HepG2 (cell line): ENCODE data around the gene PPP2R1B. TPM values are rescaled to one million over a fixed set of nuclear protein-coding genes. Genes with fewer than 3 reads are reported as not detected.

Experiments
- ATAC-seq: fragments of 200-7000 bp; cut with Tn5 transposase; 3 replicates; pipeline ENCODE4 v1.9.1; 2020; ENCODE audit warnings: mild to moderate bottlenecking, moderate library complexity
- BruUV-seq: library from RNA; stranded (reverse); fragments of 400-500 nt; replicated peaks from 2 replicates; lab custom pipeline; 2021; lab: Mats Ljungman, UMichigan
- CTCF ChIA-PET: fragments of 300-600 bp; formaldehyde crosslinking; extraction: SDS; loops from one replicate; lab custom pipeline; 2021; ENCODE audit warnings: low total read pairs, inconsistent platforms, low intra/inter-chr PET ratio; lab: Yijun Ruan, JAX
- POLR2A ChIA-PET: fragments of 350-600 bp; sonication (Branson Sonifier 250); formaldehyde crosslinking; loops from one replicate; lab custom pipeline; 2020; ENCODE audit warnings: antibody characterized with exemption, inconsistent platforms; lab: Yijun Ruan, JAX
- DNase-seq: peaks from one replicate; pipeline ENCODE4 v3.0.0-alpha.2; 2015; ENCODE audit warnings: low spot score
- FAIRE-seq: peaks from 3 replicates; lab custom pipeline; 2011; peaks lifted over from hg19 to GRCh38; lab: Jason Lieb, UNC
- H2AFZ ChIP-seq: one replicate; pipeline ENCODE4 v1.6.1; 2011; ENCODE audit warnings: low read length, inconsistent platforms
- H3K27ac ChIP-seq: fragments of 300-600 bp; 3 replicates; pipeline ENCODE4 v1.8.0; 2011; ENCODE audit warnings: mixed run types, mild to moderate bottlenecking, mixed read lengths, low read length, inconsistent platforms; ENCODE audit not compliant: insufficient read depth; ENCODE audit errors: extremely low read length
- H3K27me3 ChIP-seq, 2 experiments: fragments of 200-600 bp in 1 of 2; 2 replicates in 1 of 2; 3 replicates in 1 of 2; pipeline versions ENCODE4 v1.6.0 to v1.8.0; 2011; ENCODE audit warnings: low read length in 2 of 2, mild to moderate bottlenecking in 2 of 2, moderate library complexity in 2 of 2, inconsistent platforms in 1 of 2; ENCODE audit not compliant: insufficient read depth in 2 of 2, control insufficient read depth in 1 of 2
- H3K36me3 ChIP-seq, 2 experiments: fragments of 200-600 bp in 1 of 2; replicated peaks in 1 of 2; 2 replicates in 1 of 2; 3 replicates in 1 of 2; pipeline versions ENCODE4 v1.5.1 to v1.8.0; 2011; ENCODE audit warnings: low read length in 2 of 2, inconsistent platforms in 1 of 2; ENCODE audit not compliant: insufficient read depth in 2 of 2, control insufficient read depth in 1 of 2
- H3K4me1 ChIP-seq: 2 replicates; pipeline ENCODE4 v1.5.1; 2012; ENCODE audit warnings: low read length, inconsistent platforms; ENCODE audit not compliant: insufficient read depth
- H3K4me2 ChIP-seq: 2 replicates; pipeline ENCODE4 v1.6.0; 2011; ENCODE audit warnings: low read depth, low read length, inconsistent platforms
- H3K4me3 ChIP-seq, 3 experiments: fragments of 200-600 bp in 1 of 3; sonication (generic), shearing (Covaris generic) in 1 of 3; replicated peaks in 1 of 3; 2 replicates each; pipeline ENCODE4 v1.5.1; 2011 to 2016; ENCODE audit warnings: low read length in 3 of 3, inconsistent platforms in 2 of 3, low read depth in 2 of 3, mild to moderate bottlenecking in 2 of 3, control low read depth in 1 of 3, mixed read lengths in 1 of 3; ENCODE audit not compliant: insufficient read depth in 1 of 3
- H3K79me2 ChIP-seq: one replicate; pipeline ENCODE4 v1.6.1; 2011; ENCODE audit warnings: low read length, inconsistent platforms; ENCODE audit not compliant: insufficient read depth
- H3K9ac ChIP-seq: 2 replicates; pipeline ENCODE4 v1.6.0; 2011; ENCODE audit warnings: mild to moderate bottlenecking, low read depth, low read length, inconsistent platforms; ENCODE audit not compliant: insufficient read depth
- H3K9me3 ChIP-seq: 2 replicates; pipeline ENCODE4 v1.5.1; 2012; ENCODE audit warnings: mild to moderate bottlenecking, low read length
- H4K20me1 ChIP-seq: 2 replicates; pipeline ENCODE4 v1.6.0; 2011; ENCODE audit warnings: inconsistent platforms, mild to moderate bottlenecking, low read length, moderate library complexity; ENCODE audit not compliant: insufficient read depth
- CCAR2 ChIP-seq: fragments of 200-400 bp; formaldehyde crosslinking; optimal IDR thresholded peaks from 2 replicates; pipeline ENCODE3; 2018; ENCODE audit warnings: low read depth, mild to moderate bottlenecking, low read length, moderate library complexity
- EP300 ChIP-seq, 3 experiments: sonication (generic) in 1 of 3; formaldehyde crosslinking in 1 of 3; IDR thresholded peaks; 2 replicates each; pipeline versions ENCODE4 v1.5.1 to v1.6.1; 2011 to 2020; ENCODE audit warnings: low read depth in 2 of 3, low read length in 2 of 3, borderline replicate concordance in 1 of 3, improper control_type of control experiment in 1 of 3, mild to moderate bottlenecking in 1 of 3, missing genetic modification reagents in 1 of 3, moderate library complexity in 1 of 3
- HMG20B ChIP-seq: conservative IDR thresholded peaks from 2 replicates; pipeline ENCODE4 v1.6.1; 2016; ENCODE audit warnings: missing genetic modification reagents, missing compliant biosample characterization
- JARID2 ChIP-seq: sonication (generic); formaldehyde crosslinking; IDR thresholded peaks from 2 replicates; pipeline ENCODE4 v1.8.1; 2023; ENCODE audit warnings: missing genetic modification reagents, inconsistent platforms; ENCODE audit not compliant: insufficient replicate concordance
- MAFG ChIP-seq: sonication (generic); formaldehyde crosslinking; IDR thresholded peaks from 2 replicates; pipeline ENCODE4 v1.5.1; 2020; ENCODE audit warnings: mild to moderate bottlenecking, missing genetic modification reagents
- POLR2G ChIP-seq: fragments of 200-400 bp; formaldehyde crosslinking; IDR thresholded peaks from 2 replicates; pipeline ENCODE4 v1.6.1; 2018; ENCODE audit warnings: mild to moderate bottlenecking, low read depth, low read length, moderate library complexity
- RNF219 ChIP-seq: sonication (generic); formaldehyde crosslinking; IDR thresholded peaks from 2 replicates; pipeline ENCODE4 v1.5.0; 2020; ENCODE audit warnings: mild to moderate bottlenecking, missing genetic modification reagents
- ZNF3 ChIP-seq: IDR thresholded peaks from 2 replicates; pipeline ENCODE4 v1.7.0; 2017; ENCODE audit warnings: inconsistent platforms
- ZNF430 ChIP-seq: sonication (generic); formaldehyde crosslinking; IDR thresholded peaks from 2 replicates; pipeline ENCODE4 v1.9.0; 2021; ENCODE audit warnings: mild to moderate bottlenecking, missing genetic modification reagents
- ZSCAN21 ChIP-seq: sonication (generic); formaldehyde crosslinking; IDR thresholded peaks from 2 replicates; pipeline ENCODE4 v1.8.0; 2022; ENCODE audit warnings: mild to moderate bottlenecking, missing genetic modification reagents, moderate library complexity, borderline replicate concordance
- WGBS: methylation state at CpG from one replicate; pipeline ENCODE4 v1.1.6; 2017; ENCODE audit warnings: low lambda C conversion rate; 5-methylcytosine and 5-hydroxymethylcytosine counted together
- in situ Hi-C: cut with HindIII; loops from 2 replicates; pipeline ENCODE4 v1.10.0; 2017; ENCODE audit warnings: low pct_unique_long_range_greater_than_20kb; ENCODE audit not compliant: extremely low pct_ligation_motif_present
- intact Hi-C: fragments of 100-400 bp; cut with micrococcal nuclease; formaldehyde crosslinking; loops from one replicate; pipeline ENCODE4 v1.10.0; 2022; ENCODE audit not compliant: unreplicated experiment
- polyA plus RNA-seq, 8 experiments: library from polyadenylated mRNA; depleted of rRNA in 3 of 8; stranded (reverse) in 7 of 8; unstranded in 1 of 8; fragments of >200 nt; fragmentation: Illumina TruSeq in 4 of 8; extraction: Trizol in 4 of 8; gene quantifications; 2 replicates each; pipeline versions ENCODE4 v1.2.1 to v1.2.3, GENCODE V29; 2011 to 2016; ENCODE audit warnings: low read depth in 4 of 8, missing spikeins in 1 of 8, mixed read lengths in 1 of 8; ENCODE audit not compliant: insufficient read depth in 1 of 8
- total RNA-seq, 5 experiments: library from RNA; depleted of rRNA; stranded (reverse); fragments of >200 nt; fragmentation: Illumina TruSeq; extraction: Trizol; gene quantifications; 2 replicates each; pipeline ENCODE4 v1.2.3, GENCODE V29; 2016; ENCODE audit warnings: low read depth in 1 of 5
- TF ChIP-seq, protein P1 (sequence below): sonication (generic); formaldehyde crosslinking; IDR thresholded peaks from 2 replicates; pipeline ENCODE4 v1.9.0; 2021; ENCODE audit warnings: missing genetic modification reagents, borderline replicate concordance

Gene PPP2R1B
- total and polyA plus RNA-seq, 2 of the 13 experiments (the other 11 are each of a cell fraction or from before 2014, with no cell fraction given): 22.1 to 56.8 TPM

DNA sequence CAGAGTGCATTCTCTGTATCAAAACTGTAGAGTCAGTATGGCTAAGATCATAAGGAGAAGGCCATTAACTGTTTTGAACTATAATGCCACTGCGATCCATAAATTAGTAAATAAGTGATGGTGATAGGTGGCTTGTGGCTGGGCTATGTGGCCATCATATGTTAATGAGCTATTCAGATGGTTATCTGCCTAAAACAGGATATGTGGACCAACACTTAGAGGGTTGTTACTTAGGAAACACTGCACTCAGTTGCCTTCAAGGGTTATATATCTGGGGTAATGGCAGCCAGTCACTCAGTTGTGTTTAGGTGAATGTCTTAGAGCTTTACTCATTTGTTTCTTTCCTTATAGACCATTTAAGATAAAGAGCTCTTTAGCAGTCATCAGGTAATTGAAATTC lies 66.0 kb downstream of the PPP2R1B start:
- ChIA-PET POLR2A (interaction anchor here (0.9 kb wide), 1 partner anchor 236 kb away, joined by 3 read pairs; no protein-coding TSS in a partner anchor), CTCF (no interaction called here)
- no peak overlapping the region for H3K9ac ChIP-seq
- H3K27me3 ChIP-seq: no peaks in the 10 kb centered on the region
- no peaks in the 10 kb centered on the region for H3K79me2 ChIP-seq
- WGBS: 95% methylated on average over 1 of the region's 1 CpG
- DNase-seq: no peak
- H3K36me3 ChIP-seq: peaks cover 8 to 46% of the 10 kb centered on the region in 2 experiments; a peak in 4 of 5 replicates
- no peak overlapping the region for H3K4me2 ChIP-seq
- FAIRE-seq: no peak
- ATAC-seq: no peak
- H2AFZ ChIP-seq: no peak overlapping the region
- intact Hi-C loops: no loop called here
- no peaks in the 10 kb centered on the region for H3K4me1 ChIP-seq
- BruUV-seq: no TSS peak
- H4K20me1 ChIP-seq: no peaks in the 10 kb centered on the region
- H3K9me3 ChIP-seq: no peaks in the 10 kb centered on the region
- H3K27ac ChIP-seq: no peak overlapping the region
- TF ChIP-seq MAFG (CRISPR knock-in tag) (no peak), HMG20B (CRISPR knock-in tag) (no peak), ZNF430 (no peak), EP300 (IDR thresholded peaks at IDR 0.05; ENCODE audit: low read depth in 2 of 2, low read length in 2 of 2) (no peak), EP300 (CRISPR knock-in tag; IDR thresholded peaks at IDR 0.05; ENCODE audit: borderline replicate concordance) (no peak), CCAR2 (no peak), ZNF3 (no peak), POLR2G (no peak)
- TF ChIP-seq, all 625 proteins: peak for 0
- no peak overlapping the region for H3K4me3 ChIP-seq
- in situ Hi-C loops: no loop called here

DNA sequence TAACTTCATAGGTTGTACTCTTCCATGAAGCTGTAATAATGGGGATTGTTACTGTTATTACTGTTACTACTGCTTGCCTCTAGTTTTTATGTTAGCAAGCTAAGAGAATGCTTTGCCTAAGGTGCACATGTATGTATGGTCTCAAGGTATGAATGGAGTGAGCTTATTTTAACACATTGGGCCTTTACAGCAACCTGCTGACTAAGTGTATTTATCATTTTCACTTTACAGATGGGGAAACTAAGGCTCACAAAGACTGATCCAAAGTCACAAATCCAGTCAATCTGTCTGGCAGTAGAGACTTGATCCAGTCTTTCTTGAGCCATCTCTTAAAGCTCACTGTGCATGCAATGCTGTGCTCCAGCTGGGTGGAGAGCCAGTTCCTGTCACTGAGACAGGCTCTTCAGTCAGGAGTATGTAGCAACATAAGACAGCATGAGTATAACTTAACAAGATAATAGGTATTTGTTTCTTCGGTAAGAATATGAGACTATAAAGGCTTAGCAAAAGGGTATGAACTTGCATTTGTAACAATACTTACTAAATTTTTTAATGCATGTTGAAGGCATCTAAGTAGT lies 66.5 kb downstream of the PPP2R1B start:
- POLR2A ChIA-PET: interaction anchor here (0.9 kb wide), 1 partner anchor 237 kb away, joined by 3 read pairs; no protein-coding TSS in a partner anchor
- FAIRE-seq: no peak
- Histone ChIP-seq H3K9me3 (no peaks in the 10 kb centered on the region), H3K36me3 (peaks cover 5 to 46% of the 10 kb centered on the region in 2 experiments; a peak in 4 of 5 replicates), H3K9ac (no peak overlapping the region), H3K27ac (no peak overlapping the region), H2AFZ (no peak overlapping the region), H3K4me2 (no peak overlapping the region), H3K79me2 (no peaks in the 10 kb centered on the region), H3K27me3 (no peaks in the 10 kb centered on the region), H4K20me1 (no peaks in the 10 kb centered on the region), H3K4me1 (peaks cover 4% of the 10 kb centered on the region), H3K4me3 (no peak overlapping the region)
- in situ Hi-C loops: no loop called here
- intact Hi-C loops: no loop called here
- CTCF ChIA-PET: no interaction called here
- no peak for ATAC-seq
- BruUV-seq: no TSS peak
- 93% methylated on average over 1 of the region's 1 CpG for WGBS
- DNase-seq: no peak
- TF ChIP-seq, protein P1, sequence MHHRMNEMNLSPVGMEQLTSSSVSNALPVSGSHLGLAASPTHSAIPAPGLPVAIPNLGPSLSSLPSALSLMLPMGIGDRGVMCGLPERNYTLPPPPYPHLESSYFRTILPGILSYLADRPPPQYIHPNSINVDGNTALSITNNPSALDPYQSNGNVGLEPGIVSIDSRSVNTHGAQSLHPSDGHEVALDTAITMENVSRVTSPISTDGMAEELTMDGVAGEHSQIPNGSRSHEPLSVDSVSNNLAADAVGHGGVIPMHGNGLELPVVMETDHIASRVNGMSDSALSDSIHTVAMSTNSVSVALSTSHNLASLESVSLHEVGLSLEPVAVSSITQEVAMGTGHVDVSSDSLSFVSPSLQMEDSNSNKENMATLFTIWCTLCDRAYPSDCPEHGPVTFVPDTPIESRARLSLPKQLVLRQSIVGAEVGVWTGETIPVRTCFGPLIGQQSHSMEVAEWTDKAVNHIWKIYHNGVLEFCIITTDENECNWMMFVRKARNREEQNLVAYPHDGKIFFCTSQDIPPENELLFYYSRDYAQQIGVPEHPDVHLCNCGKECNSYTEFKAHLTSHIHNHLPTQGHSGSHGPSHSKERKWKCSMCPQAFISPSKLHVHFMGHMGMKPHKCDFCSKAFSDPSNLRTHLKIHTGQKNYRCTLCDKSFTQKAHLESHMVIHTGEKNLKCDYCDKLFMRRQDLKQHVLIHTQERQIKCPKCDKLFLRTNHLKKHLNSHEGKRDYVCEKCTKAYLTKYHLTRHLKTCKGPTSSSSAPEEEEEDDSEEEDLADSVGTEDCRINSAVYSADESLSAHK: no peak
- TF ChIP-seq JARID2 (CRISPR knock-in tag) (no peak), RNF219 (no peak), ZSCAN21 (CRISPR knock-in tag) (no peak)
